GM12891 (cell line): ENCODE measurements around the gene MLH3.

ENCODE experiments used
- POLR2A ChIP-seq: IDR thresholded peaks from 2 replicates; pipeline ENCODE4 v1.6.1; 2011; ENCODE audit warnings: low read depth, low read length, control low read depth
- POLR2AphosphoS5 ChIP-seq: IDR thresholded peaks from 2 replicates; pipeline ENCODE4 v1.6.1; 2011; ENCODE audit warnings: low read depth, low read length, control low read depth
- TAF1 ChIP-seq: IDR thresholded peaks from 2 replicates; pipeline ENCODE4 v1.6.1; 2011; ENCODE audit warnings: low read depth, low read length, control low read depth

- TF ChIP-seq POLR2AphosphoS5 (no peak), POLR2A (no peak), TAF1 (no peak)
These were observed 26.5 kb upstream of the MLH3 start for GRCh38 chr14:75077794-75078193.
